ENCODE data around the gene METTL25B.

GRCh38 chr1:156751757-156752481 lies 23.6 kb downstream of the METTL25B start:
- TF ChIP-seq CTCF (IDR thresholded peaks at IDR 0.05) (no peak), ZFX (IDR thresholded peaks at IDR 0.05; ENCODE audit: borderline replicate concordance) (no peak)

Measured in 22Rv1 (cell line).